Spleen (tissue), 7 donors: ENCODE results near the gene TMEM139.

Experiments
- POLR2AphosphoS5 ChIP-seq, 3 donors: sonication (generic); formaldehyde crosslinking; IDR thresholded peaks; one replicate each; pipeline ENCODE4 v1.5.1; 2017; ENCODE audit warnings: antibody characterized with exemption in 3 of 3
- TF ChIP-seq, protein P1 (sequence below), 11 experiments: fragments of 200-600 bp in 7 of 11; fragments of 450-650 bp in 4 of 11; sonication (generic) in 4 of 11; IDR thresholded peaks in 8 of 11; conservative IDR thresholded peaks in 3 of 11; 1 replicate in 7 of 11; 2 replicates in 4 of 11; pipeline versions ENCODE4 v1.4.0 to v1.8.0; 2016 to 2021; ENCODE audit warnings: antibody characterized with exemption in 11 of 11, inconsistent platforms in 4 of 11, mild to moderate bottlenecking in 1 of 11
- donor health status: DM: no; HTN: no; CAD: no; lungs with moderate emphysema.
- donor health status: DM: no; HTN: no; CAD: no.
- donor health status: DM: no; HTN: no; CAD: no.

- TF ChIP-seq, protein P1, sequence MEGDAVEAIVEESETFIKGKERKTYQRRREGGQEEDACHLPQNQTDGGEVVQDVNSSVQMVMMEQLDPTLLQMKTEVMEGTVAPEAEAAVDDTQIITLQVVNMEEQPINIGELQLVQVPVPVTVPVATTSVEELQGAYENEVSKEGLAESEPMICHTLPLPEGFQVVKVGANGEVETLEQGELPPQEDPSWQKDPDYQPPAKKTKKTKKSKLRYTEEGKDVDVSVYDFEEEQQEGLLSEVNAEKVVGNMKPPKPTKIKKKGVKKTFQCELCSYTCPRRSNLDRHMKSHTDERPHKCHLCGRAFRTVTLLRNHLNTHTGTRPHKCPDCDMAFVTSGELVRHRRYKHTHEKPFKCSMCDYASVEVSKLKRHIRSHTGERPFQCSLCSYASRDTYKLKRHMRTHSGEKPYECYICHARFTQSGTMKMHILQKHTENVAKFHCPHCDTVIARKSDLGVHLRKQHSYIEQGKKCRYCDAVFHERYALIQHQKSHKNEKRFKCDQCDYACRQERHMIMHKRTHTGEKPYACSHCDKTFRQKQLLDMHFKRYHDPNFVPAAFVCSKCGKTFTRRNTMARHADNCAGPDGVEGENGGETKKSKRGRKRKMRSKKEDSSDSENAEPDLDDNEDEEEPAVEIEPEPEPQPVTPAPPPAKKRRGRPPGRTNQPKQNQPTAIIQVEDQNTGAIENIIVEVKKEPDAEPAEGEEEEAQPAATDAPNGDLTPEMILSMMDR (IDR thresholded peaks at IDR 0.05 in 8 of 11, conservative IDR thresholded peaks at IDR 0.05 in 3 of 11) = no peak
- no peak for TF ChIP-seq POLR2AphosphoS5 (IDR thresholded peaks at IDR 0.05)
These were observed 48.3 kb upstream of the TMEM139 start for GRCh38 chr7:143236408-143236990.
